Uterus (tissue), 2 donors: ENCODE results near the gene ANKH.

Source experiments
- POLR2A ChIP-seq, 2 donors: fragments of 450-650 bp; IDR thresholded peaks; one replicate each; pipeline ENCODE4 v1.6.1; 2016; ENCODE audit warnings: antibody characterized with exemption in 2 of 2, mild to moderate bottlenecking in 1 of 2, moderate library complexity in 1 of 2
- TF ChIP-seq, protein P1 (sequence below), 4 experiments: fragments of 200-600 bp in 2 of 4; fragments of 450-650 bp in 2 of 4; sonication (generic) in 2 of 4; IDR thresholded peaks; one replicate each; pipeline ENCODE4 v1.5.1; 2016 to 2019; ENCODE audit warnings: antibody characterized with exemption in 4 of 4, mild to moderate bottlenecking in 2 of 4, moderate library complexity in 1 of 4

- TF ChIP-seq POLR2A (IDR thresholded peaks at IDR 0.05), result no peak
- TF ChIP-seq, protein P1, sequence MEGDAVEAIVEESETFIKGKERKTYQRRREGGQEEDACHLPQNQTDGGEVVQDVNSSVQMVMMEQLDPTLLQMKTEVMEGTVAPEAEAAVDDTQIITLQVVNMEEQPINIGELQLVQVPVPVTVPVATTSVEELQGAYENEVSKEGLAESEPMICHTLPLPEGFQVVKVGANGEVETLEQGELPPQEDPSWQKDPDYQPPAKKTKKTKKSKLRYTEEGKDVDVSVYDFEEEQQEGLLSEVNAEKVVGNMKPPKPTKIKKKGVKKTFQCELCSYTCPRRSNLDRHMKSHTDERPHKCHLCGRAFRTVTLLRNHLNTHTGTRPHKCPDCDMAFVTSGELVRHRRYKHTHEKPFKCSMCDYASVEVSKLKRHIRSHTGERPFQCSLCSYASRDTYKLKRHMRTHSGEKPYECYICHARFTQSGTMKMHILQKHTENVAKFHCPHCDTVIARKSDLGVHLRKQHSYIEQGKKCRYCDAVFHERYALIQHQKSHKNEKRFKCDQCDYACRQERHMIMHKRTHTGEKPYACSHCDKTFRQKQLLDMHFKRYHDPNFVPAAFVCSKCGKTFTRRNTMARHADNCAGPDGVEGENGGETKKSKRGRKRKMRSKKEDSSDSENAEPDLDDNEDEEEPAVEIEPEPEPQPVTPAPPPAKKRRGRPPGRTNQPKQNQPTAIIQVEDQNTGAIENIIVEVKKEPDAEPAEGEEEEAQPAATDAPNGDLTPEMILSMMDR (IDR thresholded peaks at IDR 0.05), result no peak
Observed at GRCh38 chr5:14894748-14895147, 23.2 kb upstream of the ANKH start.
